Mesendoderm (in vitro differentiated cells): ENCODE measurements around the gene PCDH1.

Experiments used
- DNase-seq: peaks from one replicate; pipeline ENCODE4 v3.0.0; 2013
- H2AK5ac ChIP-seq: 2 replicates; pipeline ENCODE4 v1.6.1; 2013; ENCODE audit warnings: low read length, inconsistent platforms
- H2BK120ac ChIP-seq: 2 replicates; pipeline ENCODE4 v1.6.1; 2013; ENCODE audit warnings: low read depth, mild to moderate bottlenecking, low read length, moderate library complexity, mixed read lengths
- H2BK15ac ChIP-seq: replicated peaks from 2 replicates; pipeline ENCODE4 v1.6.1; 2013; ENCODE audit warnings: low read depth, mild to moderate bottlenecking, moderate library complexity
- H2BK5ac ChIP-seq: 2 replicates; pipeline ENCODE4 v1.6.1; 2013; ENCODE audit warnings: low read length, inconsistent platforms
- H3K18ac ChIP-seq: 2 replicates; pipeline ENCODE4 v1.6.1; 2013; ENCODE audit warnings: mild to moderate bottlenecking, low read length, mixed read lengths
- H3K23ac ChIP-seq: one replicate; pipeline ENCODE4 v1.6.1; 2013; ENCODE audit warnings: low read length
- H3K27ac ChIP-seq: 2 replicates; pipeline ENCODE4 v1.5.1; 2013; ENCODE audit warnings: low read depth, mild to moderate bottlenecking, inconsistent platforms, low read length, moderate library complexity
- H3K27me3 ChIP-seq: 2 replicates; pipeline ENCODE4 v1.6.1; 2013; ENCODE audit warnings: low read length, control low read depth, mild to moderate bottlenecking, inconsistent platforms; ENCODE audit not compliant: insufficient read depth, poor library complexity
- H3K36me3 ChIP-seq: 2 replicates; pipeline ENCODE4 v1.6.1; 2013; ENCODE audit warnings: low read length, inconsistent platforms; ENCODE audit not compliant: control insufficient read depth, insufficient read depth
- H3K4ac ChIP-seq: one replicate; pipeline ENCODE4 v1.6.1; 2013; ENCODE audit warnings: low read depth, mild to moderate bottlenecking, low read length, moderate library complexity
- H3K4me1 ChIP-seq: 2 replicates; pipeline ENCODE4 v1.6.1; 2013; ENCODE audit warnings: low read depth, low read length, inconsistent platforms; ENCODE audit not compliant: control insufficient read depth
- H3K4me2 ChIP-seq: 2 replicates; pipeline ENCODE4 v1.6.1; 2013; ENCODE audit warnings: low read length
- H3K4me3 ChIP-seq: 2 replicates; pipeline ENCODE4 v1.5.1; 2013; ENCODE audit warnings: mild to moderate bottlenecking, low read length
- H3K56ac ChIP-seq: one replicate; pipeline ENCODE4 v1.6.1; 2013; ENCODE audit warnings: low read length
- H3K79me1 ChIP-seq: 2 replicates; pipeline ENCODE4 v1.6.1; 2013; ENCODE audit warnings: low read length, inconsistent platforms
- H3K79me2 ChIP-seq: 2 replicates; pipeline ENCODE4 v1.6.1; 2013; ENCODE audit warnings: mild to moderate bottlenecking, low read length; ENCODE audit not compliant: control insufficient read depth, insufficient read depth
- H3K9ac ChIP-seq: 2 replicates; pipeline ENCODE4 v1.6.1; 2013; ENCODE audit warnings: low read length, inconsistent platforms
- H4K5ac ChIP-seq: one replicate; pipeline ENCODE4 v1.6.1; 2013; ENCODE audit warnings: low read length
- H4K8ac ChIP-seq: one replicate; pipeline ENCODE4 v1.6.1; 2013; ENCODE audit warnings: low read depth, mild to moderate bottlenecking, control low read depth, low read length, moderate library complexity
- WGBS: extraction: QIAGEN DNeasy Blood & Tissue Kit; methylation state at CpG from one replicate; pipeline ENCODE4 v1.1.7; 2013; ENCODE audit warnings: low lambda C conversion rate, missing lambda C conversion rate; ENCODE audit not compliant: insufficient coverage; ENCODE audit errors: extremely low coverage; 5-methylcytosine and 5-hydroxymethylcytosine counted together

PCDH1 gene

GRCh38 chr5:141919218-141920119 is 41.3 kb upstream of the PCDH1 start:
- Histone ChIP-seq H3K79me1 (peaks cover 6% of the 10 kb centered on the region), H2BK15ac (no peak overlapping the region), H2BK120ac (no peak overlapping the region), H4K8ac (no peak overlapping the region), H3K27me3 (no peaks in the 10 kb centered on the region), H3K4me2 (no peak overlapping the region), H3K56ac (no peak overlapping the region), H3K18ac (no peak overlapping the region), H3K36me3 (no peaks in the 10 kb centered on the region), H3K4me1 (peaks cover 3% of the 10 kb centered on the region), H2AK5ac (no peak overlapping the region), H3K4ac (no peak overlapping the region), H3K27ac (no peak overlapping the region), H3K9ac (no peak overlapping the region), H2BK5ac (no peak overlapping the region), H3K4me3 (no peak overlapping the region), H3K79me2 (peaks cover 2% of the 10 kb centered on the region), H4K5ac (no peak overlapping the region), H3K23ac (no peak overlapping the region)
- WGBS: no CpG with 5 or more reads among the region's 8 CpGs
- DNase-seq: no peak

- H2BK15ac ChIP-seq: no peak overlapping the region
- no peaks in the 10 kb centered on the region for H3K4me1 ChIP-seq
- no CpG with 5 or more reads among the region's 5 CpGs for WGBS
- no peak overlapping the region for H2BK120ac ChIP-seq
- no peak overlapping the region for H3K4me2 ChIP-seq
- no peak overlapping the region for H3K4ac ChIP-seq
- DNase-seq: no peak
- no peak overlapping the region for H2BK5ac ChIP-seq
- no peak overlapping the region for H3K18ac ChIP-seq
- H4K8ac ChIP-seq: no peak overlapping the region
- no peak overlapping the region for H3K23ac ChIP-seq
- H3K79me2 ChIP-seq: no peaks in the 10 kb centered on the region
- no peak overlapping the region for H3K9ac ChIP-seq
- no peak overlapping the region for H4K5ac ChIP-seq
- H2AK5ac ChIP-seq: no peak overlapping the region
- H3K27ac ChIP-seq: no peak overlapping the region
- no peaks in the 10 kb centered on the region for H3K36me3 ChIP-seq
- H3K56ac ChIP-seq: no peak overlapping the region
- no peak overlapping the region for H3K4me3 ChIP-seq
- H3K27me3 ChIP-seq: no peaks in the 10 kb centered on the region
- no peaks in the 10 kb centered on the region for H3K79me1 ChIP-seq
These were observed 39.5 kb upstream of the PCDH1 start for GRCh38 chr5:141917760-141918159.

- H3K23ac ChIP-seq: no peak overlapping the region
- no peak overlapping the region for H3K4ac ChIP-seq
- H3K4me3 ChIP-seq: no peak overlapping the region
- WGBS: no CpG with 5 or more reads among the region's 2 CpGs
- H2BK120ac ChIP-seq: no peak overlapping the region
- no peaks in the 10 kb centered on the region for H3K36me3 ChIP-seq
- no peak overlapping the region for H3K56ac ChIP-seq
- no peak for DNase-seq
- H3K27ac ChIP-seq: no peak overlapping the region
- no peak overlapping the region for H4K8ac ChIP-seq
- H3K18ac ChIP-seq: no peak overlapping the region
- H3K79me2 ChIP-seq: no peaks in the 10 kb centered on the region
- no peak overlapping the region for H2AK5ac ChIP-seq
- no peaks in the 10 kb centered on the region for H3K79me1 ChIP-seq
- no peak overlapping the region for H3K4me2 ChIP-seq
- H4K5ac ChIP-seq: no peak overlapping the region
- H2BK15ac ChIP-seq: no peak overlapping the region
- no peak overlapping the region for H2BK5ac ChIP-seq
- H3K9ac ChIP-seq: no peak overlapping the region
- H3K27me3 ChIP-seq: no peaks in the 10 kb centered on the region
- no peaks in the 10 kb centered on the region for H3K4me1 ChIP-seq
These were observed 38.3 kb upstream of the PCDH1 start for GRCh38 chr5:141916522-141916921.

GRCh38 chr5:141915881-141916336 is 37.7 kb upstream of the PCDH1 start:
- Histone ChIP-seq H3K4me3 (no peak overlapping the region), H3K56ac (no peak overlapping the region), H3K27me3 (no peaks in the 10 kb centered on the region), H3K9ac (no peak overlapping the region), H4K5ac (no peak overlapping the region), H3K79me1 (no peaks in the 10 kb centered on the region), H3K79me2 (no peaks in the 10 kb centered on the region), H3K23ac (no peak overlapping the region), H4K8ac (no peak overlapping the region), H2BK120ac (no peak overlapping the region), H2BK5ac (no peak overlapping the region), H2AK5ac (no peak overlapping the region), H3K4ac (no peak overlapping the region), H3K27ac (no peak overlapping the region), H3K4me2 (no peak overlapping the region), H3K18ac (no peak overlapping the region), H2BK15ac (no peak overlapping the region), H3K4me1 (no peaks in the 10 kb centered on the region), H3K36me3 (no peaks in the 10 kb centered on the region)
- WGBS: no CpG with 5 or more reads among the region's 6 CpGs
- peak; percentile 86 for DNase-seq

- Histone ChIP-seq H3K4me1 (no peaks in the 10 kb centered on the region), H3K4me3 (no peak overlapping the region), H3K23ac (no peak overlapping the region), H3K79me2 (no peaks in the 10 kb centered on the region), H3K27ac (no peak overlapping the region), H3K18ac (no peak overlapping the region), H3K56ac (no peak overlapping the region), H3K4ac (no peak overlapping the region), H3K4me2 (no peak overlapping the region), H2BK15ac (no peak overlapping the region), H3K36me3 (no peaks in the 10 kb centered on the region), H4K5ac (no peak overlapping the region), H2BK5ac (no peak overlapping the region), H2BK120ac (no peak overlapping the region), H2AK5ac (no peak overlapping the region), H3K27me3 (no peaks in the 10 kb centered on the region), H4K8ac (no peak overlapping the region), H3K9ac (no peak overlapping the region), H3K79me1 (no peaks in the 10 kb centered on the region)
- DNase-seq: no peak
- no CpG with 5 or more reads among the region's 3 CpGs for WGBS
These were observed 36.6 kb upstream of the PCDH1 start for GRCh38 chr5:141914797-141915196.
